GM18507 (cell line): ENCODE data around the gene AFM.
"Not testable (repeated sequence)": the region's sequence is repeated elsewhere in the genome, so short reads cannot be mapped to it uniquely, and the experiment has no call there.

ENCODE experiments used
- DNase-seq: peaks from one replicate; pipeline ENCODE4 v3.0.0; 2011; ENCODE audit warnings: low read depth; ENCODE audit not compliant: insufficient read length; ENCODE audit errors: extremely low spot score
- FAIRE-seq: peaks from 2 replicates; lab custom pipeline; 2011; peaks lifted over from hg19 to GRCh38; lab: Jason Lieb, UNC

AFM gene

DNA sequence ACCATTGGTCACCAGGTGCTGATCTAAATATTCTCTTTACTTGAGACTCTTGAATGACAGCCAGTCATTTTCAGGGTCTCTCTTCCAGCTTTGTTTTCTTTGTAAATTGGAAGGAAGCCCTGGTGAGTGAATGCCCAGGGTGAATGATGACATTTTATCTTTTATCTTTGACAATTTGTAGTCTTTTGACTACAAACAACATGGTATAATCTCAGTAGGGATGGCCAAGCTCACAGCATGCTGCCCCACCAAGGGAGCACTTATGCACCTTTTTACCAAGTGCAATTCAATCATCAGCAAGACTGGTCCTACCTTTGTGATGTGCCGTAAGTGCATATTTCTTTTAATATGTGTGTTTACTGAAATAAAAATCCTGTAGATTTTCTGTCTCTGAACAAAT lies 5.7 kb downstream of the AFM start:
- FAIRE-seq, result no peak
- DNase-seq, result no peak

GRCh38 chr4:73499996-73500765 lies 18.6 kb downstream of the AFM start:
- DNase-seq, result no peak
- FAIRE-seq, result no peak

DNA sequence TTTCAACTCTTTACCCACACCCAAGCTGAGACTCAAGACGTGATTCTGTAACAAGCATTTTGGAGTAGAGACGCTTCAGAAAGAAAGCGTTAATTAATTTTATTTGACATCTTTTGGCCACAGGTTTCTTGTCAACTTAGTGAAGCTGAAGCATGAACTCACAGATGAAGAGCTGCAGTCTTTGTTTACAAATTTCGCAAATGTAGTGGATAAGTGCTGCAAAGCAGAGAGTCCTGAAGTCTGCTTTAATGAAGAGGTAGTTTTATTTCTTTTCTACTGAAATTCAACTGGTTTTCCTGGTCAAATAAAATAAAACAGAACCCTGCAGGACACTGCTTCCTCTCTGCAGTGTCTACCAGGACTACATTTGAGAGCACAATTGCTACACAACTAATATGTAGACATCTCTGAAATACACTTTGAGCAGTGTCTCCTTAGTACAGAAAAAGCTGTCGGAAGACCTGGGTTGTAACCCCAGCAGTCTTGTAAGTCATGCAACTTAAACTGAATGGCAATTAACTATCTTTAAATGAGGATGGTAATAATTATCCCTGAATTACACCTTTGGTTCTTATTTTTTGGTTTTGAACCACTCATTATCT lies 20.2 kb downstream of the AFM start:
- FAIRE-seq (no peak), DNase-seq (no peak)

DNA sequence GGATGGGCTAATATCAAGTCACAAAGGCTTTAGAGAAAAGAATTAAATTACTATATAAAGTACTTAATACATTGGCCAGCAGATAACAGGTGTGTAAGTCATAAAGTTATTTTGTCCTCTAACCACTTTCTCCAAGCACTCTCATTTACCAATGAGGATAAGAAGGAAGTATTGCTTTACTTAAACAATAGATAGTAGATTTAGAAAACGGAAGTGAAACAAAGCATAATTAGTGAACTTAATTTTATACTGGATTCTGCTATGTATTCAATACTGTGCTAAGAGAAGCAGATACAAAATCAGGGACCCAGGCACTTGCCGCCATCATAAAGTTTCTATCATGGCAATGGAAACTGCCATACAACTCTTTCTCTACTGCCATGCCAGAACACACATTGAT lies 24.0 kb downstream of the AFM start:
- FAIRE-seq, result no peak

DNA sequence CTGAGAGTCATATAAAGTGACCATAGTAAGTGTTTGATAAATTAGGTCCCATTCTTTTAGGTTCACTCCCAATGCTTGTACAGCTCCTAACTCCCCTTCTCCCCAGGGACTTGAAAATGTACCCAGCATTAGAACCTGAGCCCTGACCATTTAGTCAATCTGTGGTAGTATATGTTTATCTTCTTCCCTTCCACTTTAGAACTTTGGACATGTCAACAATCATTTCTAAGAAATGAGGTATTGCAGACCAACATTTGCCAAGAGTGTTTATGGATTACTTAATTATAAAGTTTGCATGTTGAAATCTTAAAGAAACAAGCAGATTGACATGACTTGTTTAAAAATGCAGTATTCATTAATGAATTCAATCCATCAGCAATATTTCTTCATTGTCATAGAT lies 26.0 kb downstream of the AFM start:
- FAIRE-seq (no peak), DNase-seq (no peak)

More for the DNA sequence above, 24.0 kb downstream of the AFM start:
- DNase-seq, result no peak

DNA sequence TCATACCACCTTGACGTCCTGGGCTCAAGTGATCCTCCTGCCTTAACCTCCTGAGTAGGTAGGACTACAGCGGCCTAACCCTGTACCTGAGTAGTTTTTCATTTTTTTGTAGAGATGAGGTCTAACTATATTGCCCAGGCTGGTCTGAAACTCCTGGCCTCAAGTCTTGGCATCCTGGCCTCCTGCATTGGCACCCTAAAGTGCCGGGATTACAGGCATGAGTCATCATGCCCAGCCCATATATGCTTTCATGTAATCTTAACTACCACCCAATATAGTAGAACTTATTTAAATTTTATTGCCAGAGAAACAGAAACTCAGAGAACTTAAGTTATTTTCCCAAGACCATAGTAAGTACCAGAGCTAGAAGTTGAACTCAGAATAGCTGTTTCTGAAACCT lies 27.1 kb downstream of the AFM start:
- FAIRE-seq (no peak), DNase-seq (no peak)

GRCh38 chr4:73518340-73518739 lies 36.8 kb downstream of the AFM start:
- no peak for FAIRE-seq
- no peak for DNase-seq

GRCh38 chr4:73520821-73521220 lies 39.3 kb downstream of the AFM start:
- no peak for DNase-seq
- no peak for FAIRE-seq

DNA sequence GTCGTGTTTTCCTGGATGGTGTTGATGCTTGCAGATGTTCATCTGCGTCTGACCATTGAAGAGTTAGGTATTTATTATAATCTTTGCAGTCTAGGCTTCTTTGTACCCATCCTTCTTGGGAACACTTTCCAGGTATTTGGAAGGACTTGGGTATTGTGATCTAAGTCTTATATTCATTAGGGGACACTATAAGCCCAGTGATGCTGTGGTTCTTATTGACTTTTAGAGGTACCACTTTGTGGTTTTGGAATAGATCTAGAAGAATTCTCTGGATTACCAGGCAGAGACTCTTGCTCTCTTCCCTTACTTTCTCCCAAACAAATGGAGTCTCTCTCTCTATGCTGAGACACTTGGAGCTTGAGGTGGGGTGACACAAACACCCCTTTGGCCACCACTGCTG lies 41.6 kb downstream of the AFM start:
- FAIRE-seq (no peak), DNase-seq (no peak)

DNA sequence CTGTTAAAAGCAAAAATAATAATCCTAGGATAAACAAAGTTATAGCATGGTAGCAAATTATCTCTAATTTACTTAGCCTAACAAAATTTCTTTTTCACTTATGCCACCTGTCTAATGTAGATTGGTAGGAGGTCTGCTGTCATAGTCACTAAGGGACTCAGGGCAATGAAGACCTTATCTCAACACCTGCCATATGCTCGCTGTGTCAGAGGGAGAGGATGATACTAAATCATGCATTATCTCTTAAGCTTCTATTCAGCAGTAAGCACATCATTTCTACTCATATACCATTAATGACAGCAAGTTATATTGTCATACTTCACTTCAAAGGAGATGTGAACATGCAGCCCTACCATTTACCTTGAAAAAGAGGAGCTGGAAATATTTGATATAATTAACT lies 44.1 kb downstream of the AFM start:
- FAIRE-seq, result no peak
- no peak for DNase-seq

DNA sequence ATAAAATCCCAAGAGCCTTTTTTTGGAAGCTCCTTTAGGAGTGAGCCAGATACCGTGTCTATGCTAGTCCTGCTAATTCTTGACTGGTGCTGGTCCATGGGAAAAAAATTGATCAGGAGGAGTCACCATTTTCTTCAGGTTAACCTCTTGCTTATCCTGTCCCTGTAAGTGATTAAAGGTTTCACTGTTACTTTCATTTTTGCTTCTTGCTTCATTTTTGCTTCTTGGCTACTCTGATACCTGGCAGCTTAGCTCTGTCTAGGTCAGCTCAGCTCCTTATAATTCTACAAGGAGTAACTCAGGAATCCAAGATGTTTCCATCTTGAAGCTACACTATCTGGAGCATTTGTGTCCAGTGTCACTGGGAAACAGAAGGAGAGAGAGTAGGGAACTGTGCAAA lies 45.7 kb downstream of the AFM start:
- DNase-seq (no peak), FAIRE-seq (peak; percentile 29)

DNA sequence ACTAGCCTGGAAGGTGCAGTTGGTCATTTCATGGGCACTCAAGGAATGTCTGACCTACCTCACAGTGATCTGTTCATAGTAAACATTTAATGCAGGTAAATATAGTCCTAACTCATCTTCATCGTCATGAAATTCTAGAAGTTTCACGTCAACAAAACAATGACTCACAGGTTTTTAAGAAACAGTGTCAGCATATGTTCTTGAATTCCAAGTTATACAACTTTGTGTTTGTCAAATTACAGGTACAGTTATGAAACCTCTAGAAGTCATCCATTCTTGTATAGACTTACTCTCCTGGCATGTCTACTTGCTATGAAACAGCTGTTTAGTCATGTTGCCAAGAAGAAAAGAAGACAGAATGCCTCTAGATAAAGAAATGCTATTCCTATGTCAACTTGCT lies 46.6 kb downstream of the AFM start:
- DNase-seq (no peak), FAIRE-seq (no peak)

GRCh38 chr4:73533515-73534422 lies 52.2 kb downstream of the AFM start:
- DNase-seq (no peak), FAIRE-seq (no peak)

GRCh38 chr4:73538162-73538561 lies 56.6 kb downstream of the AFM start:
- DNase-seq, result no peak
- no peak for FAIRE-seq

DNA sequence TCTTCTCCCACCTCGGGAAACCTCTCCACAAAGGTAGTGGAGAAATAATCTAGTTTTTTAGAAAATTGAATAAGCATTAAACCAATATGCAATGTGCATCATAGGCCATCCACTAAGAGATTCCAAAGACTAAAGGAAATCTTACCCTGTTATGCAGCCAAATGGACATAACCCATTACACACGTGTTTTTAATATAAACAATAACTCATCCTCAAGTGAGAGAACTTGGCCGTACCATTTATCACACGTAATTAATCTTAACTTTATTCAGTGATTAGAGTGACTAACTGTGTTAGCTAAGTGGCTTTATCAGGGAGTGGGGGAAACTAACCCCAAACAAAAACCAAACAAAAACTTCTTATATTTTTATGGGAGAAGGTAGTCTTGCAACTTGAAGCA lies 57.8 kb downstream of the AFM start:
- no peak for FAIRE-seq
- no peak for DNase-seq

GRCh38 chr4:73540826-73541225 lies 59.3 kb downstream of the AFM start:
- no peak for DNase-seq
- FAIRE-seq, result no peak

GRCh38 chr4:73541251-73541650 lies 59.7 kb downstream of the AFM start:
- FAIRE-seq (no peak), DNase-seq (no peak)

DNA sequence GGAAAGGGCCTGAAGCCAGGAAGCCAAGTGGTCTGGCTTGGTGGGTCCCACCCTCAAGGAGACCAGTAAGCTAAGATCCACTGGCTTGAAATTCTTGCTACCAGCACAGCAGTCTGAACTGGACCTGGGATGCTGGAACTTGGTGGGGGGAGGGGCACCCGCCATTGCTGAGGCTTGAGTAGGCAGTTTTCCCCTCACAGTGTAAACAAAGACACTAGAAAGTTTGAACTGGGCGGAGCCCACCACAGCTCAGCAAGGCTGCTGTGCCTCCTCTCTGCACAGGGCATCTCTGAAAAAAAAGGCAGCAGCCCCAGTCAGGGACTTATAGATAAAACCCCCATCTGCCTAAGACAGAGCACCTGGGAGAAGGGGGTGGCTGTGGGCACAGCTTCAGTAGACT lies 63.1 kb downstream of the AFM start:
- no peak for FAIRE-seq

GRCh38 chr4:73550865-73551264 lies 69.3 kb downstream of the AFM start:
- FAIRE-seq, DNase-seq: not testable (repeated sequence)

More for the DNA sequence above, 63.1 kb downstream of the AFM start:
- no peak for DNase-seq
